Measurements from ENCODE around the gene TEAD1.

Gene TEAD1

GRCh38 chr11:12979928-12980689 is 305.9 kb downstream of the TEAD1 start:
- ChIA-PET POLR2A (ENCODE audit: low non-redundant PET) (no interaction called here), CTCF (interaction anchor here (0.6 to 1.1 kb wide), 2 partner anchors 17 to 355 kb away, joined by 3 to 6 read pairs; no protein-coding TSS in a partner anchor)
- no peak for DNase-seq (ENCODE audit: low spot score)
- TF ChIP-seq CTCF (conservative IDR thresholded peaks at IDR 0.05; ENCODE audit: low read depth) = no peak
- no peak overlapping the region for H3K27ac ChIP-seq

- POLR2A ChIA-PET (ENCODE audit: low non-redundant PET) = no interaction called here
- no peak overlapping the region for H3K27ac ChIP-seq
- CTCF ChIA-PET = interaction anchor here (0.6 to 1.4 kb wide), 2 partner anchors 18 to 630 kb away, joined by 3 read pairs; no protein-coding TSS in a partner anchor
- DNase-seq (ENCODE audit: low spot score) = no peak
- no peak for TF ChIP-seq CTCF (conservative IDR thresholded peaks at IDR 0.05; ENCODE audit: low read depth)
Measured at GRCh38 chr11:12981676-12982522, 307.7 kb downstream of the TEAD1 start.

DNA sequence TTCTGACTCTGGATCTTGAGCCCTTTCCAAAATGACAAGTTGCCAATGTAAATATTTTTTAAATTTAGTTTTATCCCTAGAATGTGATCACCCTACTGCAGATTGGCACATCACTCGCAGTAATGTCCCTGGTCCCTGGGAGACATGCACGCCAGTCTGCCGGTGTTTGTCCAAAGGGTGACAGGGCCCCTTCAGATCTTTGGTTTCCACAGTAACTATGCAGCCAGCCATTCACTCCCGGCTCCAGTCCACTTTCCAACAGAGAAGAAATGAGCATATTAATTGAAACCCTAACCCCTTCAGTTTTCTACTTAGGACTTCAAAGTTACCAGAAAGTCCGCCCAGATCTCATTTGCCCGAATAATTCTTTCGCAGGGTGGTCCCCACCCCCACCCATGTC is 309.1 kb downstream of the TEAD1 start:
- H3K27ac ChIP-seq = no peak overlapping the region
- DNase-seq (ENCODE audit: low spot score) = no peak
- ChIA-PET CTCF (interaction anchor here (1.4 kb wide), 1 partner anchor 20 kb away, joined by 3 read pairs; no protein-coding TSS in a partner anchor), POLR2A (ENCODE audit: low non-redundant PET) (no interaction called here)
- no peak for TF ChIP-seq CTCF (conservative IDR thresholded peaks at IDR 0.05; ENCODE audit: low read depth)

GRCh38 chr11:12986194-12986898 is 312.1 kb downstream of the TEAD1 start:
- TF ChIP-seq CTCF (conservative IDR thresholded peaks at IDR 0.05; ENCODE audit: low read depth) = no peak
- H3K27ac ChIP-seq = no peak overlapping the region
- no peak for DNase-seq (ENCODE audit: low spot score)
- ChIA-PET CTCF (interaction anchor here (0.5 to 1.3 kb wide), 2 partner anchors 24 to 198 kb away, joined by 3 read pairs; no protein-coding TSS in a partner anchor), POLR2A (ENCODE audit: low non-redundant PET) (no interaction called here)

- no peak for TF ChIP-seq CTCF (conservative IDR thresholded peaks at IDR 0.05; ENCODE audit: low read depth)
- CTCF ChIA-PET = no interaction called here
- DNase-seq (ENCODE audit: low spot score) = no peak
- POLR2A ChIA-PET (ENCODE audit: low non-redundant PET) = no interaction called here
- no peak overlapping the region for H3K27ac ChIP-seq
Measured at GRCh38 chr11:12989428-12990161, 315.4 kb downstream of the TEAD1 start.

Data from RWPE1 (cell line).